Kidney (tissue), 14 donors: ENCODE measurements around the gene VDAC2. TPM values are rescaled to one million over a fixed set of nuclear protein-coding genes. Genes with fewer than 3 reads are reported as not detected.

Experiments used
- DNase-seq, 5 donors: peaks; one replicate each; pipeline ENCODE4 v3.0.0-alpha.2; 2013 to 2020
- FAIRE-seq: peaks from 2 replicates; lab custom pipeline; 2012; peaks lifted over from hg19 to GRCh38; lab: Jason Lieb, UNC
- H3K27ac ChIP-seq, 2 donors: one replicate each; pipeline ENCODE4 v1.7.0; 2013; ENCODE audit warnings: low read depth in 2 of 2, low read length in 2 of 2, inconsistent platforms in 1 of 2
- H3K27me3 ChIP-seq: one replicate; pipeline ENCODE4 v1.7.1; 2013; ENCODE audit warnings: low read length, inconsistent platforms; ENCODE audit not compliant: control insufficient read depth, insufficient read depth
- H3K36me3 ChIP-seq, 3 donors: one replicate each; pipeline versions ENCODE4 v1.7.0 to v1.7.1; 2013; ENCODE audit warnings: low read length in 3 of 3, control low read depth in 1 of 3, inconsistent platforms in 1 of 3; ENCODE audit not compliant: insufficient read depth in 3 of 3, control insufficient read depth in 2 of 3
- H3K4me1 ChIP-seq, 3 donors: one replicate each; pipeline versions ENCODE4 v1.7.0 to v1.7.1; 2013; ENCODE audit warnings: low read length in 3 of 3, inconsistent platforms in 1 of 3, low read depth in 1 of 3; ENCODE audit not compliant: control insufficient read depth in 2 of 3, insufficient read depth in 2 of 3
- H3K4me3 ChIP-seq, 3 donors: one replicate each; pipeline versions ENCODE4 v1.7.0 to v1.8.1; 2013; ENCODE audit warnings: low read length in 3 of 3, control low read depth in 1 of 3, inconsistent platforms in 1 of 3
- H3K9ac ChIP-seq, 3 donors: one replicate each; pipeline versions ENCODE4 v1.7.0 to v1.7.1; 2013; ENCODE audit warnings: low read length in 3 of 3, control low read depth in 1 of 3, inconsistent platforms in 1 of 3
- H3K9me3 ChIP-seq, 3 donors: one replicate each; pipeline versions ENCODE4 v1.7.0 to v1.7.1; 2013; ENCODE audit warnings: low read length in 3 of 3, control low read depth in 1 of 3, inconsistent platforms in 1 of 3; ENCODE audit not compliant: control insufficient read depth in 2 of 3, insufficient read depth in 1 of 3
- CTCF ChIP-seq: IDR thresholded peaks from 3 replicates; pipeline ENCODE4 v1.5.1; 2012; ENCODE audit warnings: mild to moderate bottlenecking, moderate library complexity, borderline replicate concordance; ENCODE audit not compliant: insufficient read depth; ENCODE audit errors: extremely low read depth
- intact Hi-C: fragments of 100-400 bp; cut with DNase I; formaldehyde crosslinking; loops from one replicate; pipeline ENCODE4 v1.11.1; 2022
- polyA plus RNA-seq: library from polyadenylated mRNA; stranded (reverse); fragments of 350-450 nt; fragmentation: Illumina TruSeq; extraction: RNeasy Lipid Tissue Mini Kit (QIAGEN cat#74804); gene quantifications from one replicate; pipeline ENCODE4 v1.2.3, GENCODE V29; 2014; ENCODE audit warnings: low read depth, low replicate concordance; ENCODE audit not compliant: insufficient read depth
- total RNA-seq: library from RNA; stranded (reverse); fragmentation: NEBNext Ultra II Directional; extraction: Animal tissue kit (Norgen Biotek cat#: 25700); gene quantifications from one replicate; pipeline ENCODE4 v1.2.1, GENCODE V29; 2021
- donor health status: control.
- donor health status: control.
- donor health status: control.
- donor health status: control.
- donor health status: control.
- donor health status: DM: yes; HTN: yes; CAD: no.
- donor health status: Normal renal cell carcinoma (clear cell type).

Gene VDAC2
- total and polyA plus RNA-seq, 2 donors from 2014 or later: 128 to 211 TPM

- Histone ChIP-seq H3K4me1 (no peaks in the 10 kb centered on the region), H3K4me3 (no peak overlapping the region), H3K27ac (no peak overlapping the region), H3K36me3 (peaks cover 0 to 3% (median 0%) of the 10 kb centered on the region in 3 donors), H3K9ac (no peak overlapping the region), H3K9me3 (no peaks in the 10 kb centered on the region), H3K27me3 (no peaks in the 10 kb centered on the region)
- no peak for DNase-seq
- no peak for TF ChIP-seq CTCF
- FAIRE-seq: no peak
- intact Hi-C loops: no loop called here
Measured at GRCh38 chr10:75166623-75166972, 44.0 kb upstream of the VDAC2 start.

- no peaks in the 10 kb centered on the region for H3K9me3 ChIP-seq
- H3K4me1 ChIP-seq: no peaks in the 10 kb centered on the region
- peaks cover 0 to 3% (median 0%) of the 10 kb centered on the region in 3 donors for H3K36me3 ChIP-seq
- H3K9ac ChIP-seq: no peak overlapping the region
- FAIRE-seq (no peak), DNase-seq (no peak)
- H3K4me3 ChIP-seq: no peak overlapping the region
- no peak overlapping the region for H3K27ac ChIP-seq
- TF ChIP-seq CTCF: no peak
- no peaks in the 10 kb centered on the region for H3K27me3 ChIP-seq
- intact Hi-C loops: no loop called here
Measured at GRCh38 chr10:75168275-75168674, 42.3 kb upstream of the VDAC2 start.

- peaks cover 0 to 3% (median 0%) of the 10 kb centered on the region in 3 donors for H3K36me3 ChIP-seq
- FAIRE-seq (peak; percentile 92), DNase-seq (no peak)
- no peak overlapping the region for H3K4me3 ChIP-seq
- H3K9me3 ChIP-seq: no peaks in the 10 kb centered on the region
- H3K9ac ChIP-seq: no peak overlapping the region
- TF ChIP-seq CTCF: no peak
- H3K4me1 ChIP-seq: no peaks in the 10 kb centered on the region
- H3K27ac ChIP-seq: no peak overlapping the region
- intact Hi-C loops: no loop called here
- no peaks in the 10 kb centered on the region for H3K27me3 ChIP-seq
Measured at GRCh38 chr10:75170215-75170614, 40.4 kb upstream of the VDAC2 start.

GRCh38 chr10:75175046-75175445 is 35.5 kb upstream of the VDAC2 start:
- intact Hi-C loops: no loop called here
- Histone ChIP-seq H3K9ac (no peak overlapping the region), H3K27ac (no peak overlapping the region), H3K4me1 (no peaks in the 10 kb centered on the region), H3K36me3 (peaks cover 2 to 6% (median 4%) of the 10 kb centered on the region in 3 donors), H3K9me3 (no peaks in the 10 kb centered on the region), H3K4me3 (no peak overlapping the region), H3K27me3 (no peaks in the 10 kb centered on the region)
- TF ChIP-seq CTCF: no peak
- DNase-seq (no peak), FAIRE-seq (no peak)
